K562 (cell line): Measurements from ENCODE around the gene HCFC1R1. TPM values are rescaled to one million over a fixed set of nuclear protein-coding genes. Genes with fewer than 3 reads are reported as not detected.

ENCODE experiments used
- BCOR ChIP-seq: fragments of 450-650 bp; IDR thresholded peaks from 2 replicates; pipeline ENCODE4 v1.6.1; 2016
- CBX8 ChIP-seq: fragments of 200-600 bp; sonication (generic); IDR thresholded peaks from 2 replicates; pipeline ENCODE4 v1.6.1; 2012; ENCODE audit warnings: borderline replicate concordance, mixed run types, low read depth, mild to moderate bottlenecking, moderate library complexity, mixed read lengths, low read length, control low read depth, inconsistent platforms; ENCODE audit not compliant: poor library complexity, severe bottlenecking; ENCODE audit errors: extremely low read depth
- CHD2 ChIP-seq: IDR thresholded peaks from 2 replicates; pipeline ENCODE4 v1.6.1; 2011; ENCODE audit warnings: low read depth, low read length
- CHD4 ChIP-seq: fragments of 200-600 bp; sonication (generic); IDR thresholded peaks from 3 replicates; pipeline ENCODE4 v1.6.1; 2012; ENCODE audit warnings: low read depth, mild to moderate bottlenecking, mixed read lengths, low read length, inconsistent platforms; ENCODE audit not compliant: insufficient read depth, insufficient replicate concordance, poor library complexity, severe bottlenecking
- E2F1 ChIP-seq: sonication (generic); formaldehyde crosslinking; IDR thresholded peaks from 2 replicates; pipeline ENCODE4 v1.8.1; 2023; ENCODE audit warnings: mild to moderate bottlenecking, missing genetic modification reagents, moderate library complexity
- E2F6 ChIP-seq, 2 experiments: IDR thresholded peaks; 2 replicates each; pipeline ENCODE4 v1.6.1; 2011; ENCODE audit warnings: borderline replicate concordance in 1 of 2, control low read depth in 1 of 2, low read depth in 1 of 2, low read length in 1 of 2, mild to moderate bottlenecking in 1 of 2, mixed read lengths in 1 of 2, moderate library complexity in 1 of 2; ENCODE audit not compliant: insufficient read depth in 1 of 2, insufficient read length in 1 of 2, poor library complexity in 1 of 2, severe bottlenecking in 1 of 2; ENCODE audit errors: extremely low read depth in 1 of 2
- ETS2 ChIP-seq: IDR thresholded peaks from 2 replicates; pipeline ENCODE4 v1.6.1; 2016; ENCODE audit warnings: borderline replicate concordance, missing genetic modification characterization, mild to moderate bottlenecking, moderate library complexity, missing compliant biosample characterization; ENCODE audit not compliant: poor library complexity, severe bottlenecking
- RAD21 ChIP-seq, 2 experiments: fragments of 250-450 bp in 1 of 2; fragments of 450-650 bp in 1 of 2; sonication (Bioruptor Pico) in 1 of 2; formaldehyde crosslinking in 1 of 2; IDR thresholded peaks in 1 of 2; conservative IDR thresholded peaks in 1 of 2; 2 replicates each; pipeline versions ENCODE4 v1.4.0 to v1.8.0; 2020 to 2022; ENCODE audit warnings: mild to moderate bottlenecking in 2 of 2, moderate library complexity in 1 of 2
- RBM25 ChIP-seq: fragments of 200-400 bp; formaldehyde crosslinking; IDR thresholded peaks from 2 replicates; pipeline ENCODE4 v1.6.1; 2018; ENCODE audit warnings: low read length, low read depth, moderate library complexity; ENCODE audit not compliant: severe bottlenecking
- SIN3A ChIP-seq, 2 experiments: fragments of 150-350 bp in 1 of 2; IDR thresholded peaks; 2 replicates each; pipeline ENCODE4 v1.6.1; 2011 to 2016; ENCODE audit warnings: borderline replicate concordance in 2 of 2, low read depth in 2 of 2, low read length in 2 of 2, mild to moderate bottlenecking in 2 of 2, moderate library complexity in 2 of 2; ENCODE audit not compliant: control insufficient read depth in 1 of 2
- SMARCA5 ChIP-seq: fragments of 450-650 bp; IDR thresholded peaks from 2 replicates; pipeline ENCODE4 v1.6.1; 2016
- SOX6 ChIP-seq: fragments of 450-650 bp; IDR thresholded peaks from 2 replicates; pipeline ENCODE4 v1.6.1; 2014; ENCODE audit warnings: mild to moderate bottlenecking
- TARDBP ChIP-seq: fragments of 450-650 bp; IDR thresholded peaks from 2 replicates; pipeline ENCODE4 v1.6.1; 2016
- VEZF1 ChIP-seq: fragments of 200-800 bp; sonication (Bioruptor generic); IDR thresholded peaks from 2 replicates; pipeline ENCODE4 v1.6.1; 2017; ENCODE audit warnings: missing genetic modification characterization, missing compliant biosample characterization
- ZBTB2 ChIP-seq: fragments of 450-650 bp; IDR thresholded peaks from 2 replicates; pipeline ENCODE4 v1.6.1; 2016; ENCODE audit warnings: antibody characterized with exemption
- ZKSCAN1 ChIP-seq: fragments of 150-350 bp; IDR thresholded peaks from 2 replicates; pipeline ENCODE4 v1.6.1; 2016; ENCODE audit warnings: low read depth, low read length
- ZNF197 ChIP-seq: fragments of 200-800 bp; sonication (Bioruptor generic); IDR thresholded peaks from 2 replicates; pipeline ENCODE4 v1.6.1; 2016; ENCODE audit warnings: low read depth, missing genetic modification characterization, missing compliant biosample characterization
- ZNF740 ChIP-seq, 3 experiments: fragments of 200-800 bp in 1 of 3; sonication (Bioruptor generic) in 1 of 3; sonication (generic) in 1 of 3; formaldehyde crosslinking in 1 of 3; IDR thresholded peaks; 2 replicates each; pipeline versions ENCODE4 v1.6.1 to v1.8.0; 2016 to 2022; ENCODE audit warnings: mild to moderate bottlenecking in 2 of 3, missing compliant biosample characterization in 2 of 3, missing genetic modification characterization in 2 of 3, missing genetic modification reagents in 1 of 3
- polyA plus RNA-seq, 8 experiments: library from polyadenylated mRNA; depleted of rRNA in 4 of 8; stranded (reverse) in 5 of 8; unstranded in 3 of 8; fragments of >200 nt; fragmentation: Nextera tagmentation in 2 of 8; fragmentation: Illumina TruSeq in 1 of 8; extraction: Ambion mirVana in 2 of 8; extraction: Trizol in 1 of 8; gene quantifications; 2 replicates each; pipeline versions ENCODE4 v1.2.1 to v1.2.3, GENCODE V29; 2011 to 2014; ENCODE audit warnings: inconsistent platforms in 1 of 8, missing spikeins in 1 of 8
- total RNA-seq, 7 experiments: library from RNA; depleted of rRNA in 6 of 7; stranded (reverse); fragments of >200 nt in 6 of 7; fragmentation: Illumina TruSeq in 2 of 7; extraction: Trizol in 2 of 7; gene quantifications; 2 replicates each; pipeline versions ENCODE4 v1.2.1 to v1.2.3, GENCODE V29; 2011 to 2021; ENCODE audit warnings: low replicate concordance in 1 of 7

The HCFC1R1 gene
- total and polyA plus RNA-seq, 9 of the 15 experiments (the other 6 are each of a cell fraction or from before 2014, with no cell fraction given): 2.2 to 29.0 (median 11.2) TPM

DNA sequence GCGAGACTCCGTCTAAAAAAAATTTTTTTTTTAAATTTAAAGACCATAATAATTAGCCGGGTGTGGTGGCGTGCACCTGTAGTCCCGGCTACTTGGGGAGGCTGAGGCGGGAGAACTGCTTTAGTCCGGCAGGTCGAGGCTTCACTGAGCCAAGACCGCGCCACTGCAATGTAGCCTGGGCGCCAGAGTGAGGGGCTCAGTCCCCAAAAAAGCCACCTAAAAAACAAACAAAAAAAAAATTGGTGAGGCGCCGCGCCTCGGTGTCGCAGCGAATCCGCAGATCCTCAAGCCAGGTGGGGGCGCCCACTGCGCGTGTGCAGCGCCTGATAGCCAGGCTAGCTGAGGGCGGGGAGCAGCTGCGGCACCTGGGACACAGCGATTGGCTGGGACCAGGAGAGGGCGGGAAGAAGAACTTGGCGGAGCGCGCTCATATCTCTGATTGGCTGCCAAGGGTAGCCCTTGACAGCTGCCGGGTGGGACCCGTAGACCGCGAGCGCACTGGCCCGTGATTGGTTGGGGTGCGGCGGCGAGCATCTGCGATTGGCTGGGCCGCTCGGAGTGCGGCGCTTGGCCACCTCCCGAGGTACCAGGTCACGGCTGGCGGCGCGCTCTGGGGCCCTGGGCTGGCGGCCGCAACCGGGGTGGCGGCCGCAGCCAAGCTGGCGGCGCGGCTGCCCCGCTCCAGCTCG lies 20.0 kb downstream of the HCFC1R1 start (continued):
- TF ChIP-seq E2F6 (IDR thresholded peaks at IDR 0.05; ENCODE audit: borderline replicate concordance in 1 of 2, extremely low read depth in 1 of 2, insufficient read depth in 1 of 2, insufficient read length in 1 of 2, low read depth in 1 of 2, low read length in 1 of 2, poor library complexity in 1 of 2, severe bottlenecking in 1 of 2): peak; percentile 11 to 60
- no peak for TF ChIP-seq SMARCA5
- TF ChIP-seq ZNF740 (CRISPR knock-in tag; IDR thresholded peaks at IDR 0.05): no peak
- TF ChIP-seq ZNF740 (tag; IDR thresholded peaks at IDR 0.05): no peak
- TF ChIP-seq VEZF1 (CRISPR knock-in tag): peak; percentile 22
- TF ChIP-seq CHD2: peak; percentile 91
- peak; percentile 69; the same call in 1 of the 2 replicates for TF ChIP-seq BCOR
- peak; percentile 100 for TF ChIP-seq RBM25
- TF ChIP-seq E2F1 (CRISPR knock-in tag): peak; percentile 78
- TF ChIP-seq ZNF197 (CRISPR knock-in tag): no peak
- TF ChIP-seq CHD4: no peak
- no peak for TF ChIP-seq CBX8
- TF ChIP-seq ZBTB2: peak; percentile 74; the same call in 1 of the 2 replicates
- peak; percentile 96 to 97 for TF ChIP-seq RAD21 (CRISPR knock-in tag; conservative IDR thresholded peaks at IDR 0.05 in 1 of 2, IDR thresholded peaks at IDR 0.05 in 1 of 2)
- peak; percentile 12; the same call in 1 of the 2 replicates for TF ChIP-seq ZKSCAN1
- no peak for TF ChIP-seq ETS2 (tag)
- 0 out of 2 replicates have a peak, but pooled peaks have one; percentile 19 for TF ChIP-seq TARDBP
- 0 out of 4 replicates have a peak, but pooled peaks of 1 of the 2 experiments have one; percentile 52 for TF ChIP-seq SIN3A (IDR thresholded peaks at IDR 0.05; ENCODE audit: borderline replicate concordance in 2 of 2, control insufficient read depth in 1 of 2, low read depth in 2 of 2, low read length in 2 of 2)
- TF ChIP-seq SOX6: peak; percentile 28; the same call in 1 of the 2 replicates
